IPS-15b (cell line): Measurements from ENCODE around the gene CDH12.

Source experiments
- H3K27me3 ChIP-seq: one replicate; pipeline ENCODE4 v1.6.1; 2013; ENCODE audit warnings: low read length; ENCODE audit not compliant: control insufficient read depth, insufficient read depth
- H3K36me3 ChIP-seq: one replicate; pipeline ENCODE4 v1.6.1; 2013; ENCODE audit warnings: low read length; ENCODE audit not compliant: control insufficient read depth, insufficient read depth
- H3K4me1 ChIP-seq: one replicate; pipeline ENCODE4 v1.6.1; 2013; ENCODE audit warnings: mild to moderate bottlenecking, low read length; ENCODE audit not compliant: control insufficient read depth, insufficient read depth
- H3K4me3 ChIP-seq: one replicate; pipeline ENCODE4 v1.5.1; 2013; ENCODE audit warnings: low read depth, low read length
- H3K9ac ChIP-seq: one replicate; pipeline ENCODE4 v1.6.1; 2013; ENCODE audit warnings: low read depth, mild to moderate bottlenecking, low read length
- H3K9me3 ChIP-seq: one replicate; pipeline ENCODE4 v1.6.1; 2013; ENCODE audit warnings: mild to moderate bottlenecking, low read length; ENCODE audit not compliant: control insufficient read depth, insufficient read depth

The CDH12 gene

GRCh38 chr5:22757776-22758175, 95.4 kb downstream of the CDH12 start:
- H3K4me1 ChIP-seq, result no peaks in the 10 kb centered on the region
- no peak overlapping the region for H3K4me3 ChIP-seq
- no peak overlapping the region for H3K9ac ChIP-seq
- no peaks in the 10 kb centered on the region for H3K9me3 ChIP-seq
- H3K27me3 ChIP-seq, result no peaks in the 10 kb centered on the region
- H3K36me3 ChIP-seq, result no peaks in the 10 kb centered on the region

DNA sequence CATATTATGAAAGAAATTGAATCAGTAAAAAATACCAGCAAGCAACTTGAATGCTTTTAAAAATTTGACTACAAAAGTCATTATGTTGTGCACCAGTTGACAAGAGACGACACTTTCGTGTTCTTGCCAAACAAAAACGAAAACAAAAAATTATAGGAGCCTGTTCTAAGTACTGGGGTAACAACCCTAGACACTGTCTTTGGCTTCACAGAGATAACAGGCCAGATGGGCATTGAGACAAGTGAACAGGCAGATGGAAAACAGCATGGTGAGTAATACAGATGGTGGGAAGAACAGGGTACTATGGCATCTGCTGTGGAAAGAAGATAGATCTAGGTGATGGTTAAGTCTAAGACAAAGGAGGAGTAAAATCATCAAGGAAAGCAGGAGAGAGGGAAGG, 99.0 kb downstream of the CDH12 start:
- no peak overlapping the region for H3K4me3 ChIP-seq
- H3K9ac ChIP-seq, result no peak overlapping the region
- H3K4me1 ChIP-seq, result no peaks in the 10 kb centered on the region
- no peaks in the 10 kb centered on the region for H3K36me3 ChIP-seq
- H3K9me3 ChIP-seq, result no peaks in the 10 kb centered on the region
- no peaks in the 10 kb centered on the region for H3K27me3 ChIP-seq

GRCh38 chr5:22751536-22751935, 101.6 kb downstream of the CDH12 start:
- Histone ChIP-seq H3K9me3 (no peaks in the 10 kb centered on the region), H3K36me3 (no peaks in the 10 kb centered on the region), H3K4me1 (no peaks in the 10 kb centered on the region), H3K9ac (no peak overlapping the region), H3K27me3 (no peaks in the 10 kb centered on the region), H3K4me3 (no peak overlapping the region)

DNA sequence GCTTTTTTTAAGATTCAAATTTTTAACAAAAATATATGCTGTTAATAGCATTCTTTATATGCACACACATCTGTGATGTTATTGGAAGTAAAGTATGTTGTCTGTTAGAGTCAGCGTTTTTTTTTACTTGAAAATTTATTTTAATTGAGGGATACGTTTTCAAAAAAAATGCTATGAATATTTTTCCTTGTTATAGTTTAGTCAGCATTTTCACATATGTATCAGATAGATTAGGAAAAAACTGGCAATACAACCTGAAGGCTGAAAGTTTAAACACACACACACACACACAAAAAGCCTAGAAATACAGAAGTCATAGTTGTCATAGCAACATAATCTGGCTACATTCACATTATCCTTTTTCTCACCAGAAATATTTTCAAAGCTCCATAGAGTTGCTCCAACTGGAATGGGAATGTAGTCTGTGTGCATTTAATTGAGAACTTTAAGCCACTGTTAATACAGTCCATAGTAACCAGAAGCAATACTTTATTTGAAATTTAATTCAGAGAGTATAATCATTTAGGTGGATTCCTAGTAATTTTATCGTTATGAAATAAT, 116.6 kb downstream of the CDH12 start:
- Histone ChIP-seq H3K27me3 (no peaks in the 10 kb centered on the region), H3K36me3 (no peaks in the 10 kb centered on the region), H3K4me3 (no peak overlapping the region), H3K4me1 (no peaks in the 10 kb centered on the region), H3K9ac (no peak overlapping the region), H3K9me3 (no peaks in the 10 kb centered on the region)

- Histone ChIP-seq H3K4me1 (no peaks in the 10 kb centered on the region), H3K27me3 (no peaks in the 10 kb centered on the region), H3K9me3 (no peaks in the 10 kb centered on the region), H3K4me3 (no peak overlapping the region), H3K9ac (no peak overlapping the region), H3K36me3 (no peaks in the 10 kb centered on the region)
These were observed 118.2 kb downstream of the CDH12 start for GRCh38 chr5:22734907-22735306.

DNA sequence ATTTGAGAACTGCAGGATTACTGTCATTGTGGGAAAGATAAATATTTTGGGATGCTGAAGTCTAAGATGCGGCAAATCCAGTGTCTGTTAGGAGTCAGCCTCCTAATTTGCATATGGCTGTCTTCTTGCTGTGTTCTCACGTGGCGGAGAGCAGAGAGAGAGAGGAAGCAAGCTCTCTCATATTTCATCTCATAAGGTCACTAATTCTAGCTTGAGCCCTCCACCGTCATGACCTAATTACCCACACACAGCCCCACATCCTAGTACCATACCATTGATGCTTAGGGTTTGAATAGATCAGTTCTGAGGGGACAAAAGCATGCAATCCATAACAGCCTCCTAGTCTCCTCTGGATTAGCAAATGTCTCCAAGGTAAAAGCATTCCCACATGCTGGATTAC, 124.5 kb downstream of the CDH12 start:
- H3K4me1 ChIP-seq, result no peaks in the 10 kb centered on the region
- H3K9me3 ChIP-seq, result no peaks in the 10 kb centered on the region
- H3K27me3 ChIP-seq, result no peaks in the 10 kb centered on the region
- H3K36me3 ChIP-seq, result no peaks in the 10 kb centered on the region
- H3K9ac ChIP-seq, result no peak overlapping the region
- H3K4me3 ChIP-seq, result no peak overlapping the region

GRCh38 chr5:22722491-22722890, 130.7 kb downstream of the CDH12 start:
- H3K36me3 ChIP-seq, result no peaks in the 10 kb centered on the region
- peaks cover 5% of the 10 kb centered on the region for H3K9me3 ChIP-seq
- no peaks in the 10 kb centered on the region for H3K27me3 ChIP-seq
- H3K9ac ChIP-seq, result no peak overlapping the region
- no peak overlapping the region for H3K4me3 ChIP-seq
- no peaks in the 10 kb centered on the region for H3K4me1 ChIP-seq

DNA sequence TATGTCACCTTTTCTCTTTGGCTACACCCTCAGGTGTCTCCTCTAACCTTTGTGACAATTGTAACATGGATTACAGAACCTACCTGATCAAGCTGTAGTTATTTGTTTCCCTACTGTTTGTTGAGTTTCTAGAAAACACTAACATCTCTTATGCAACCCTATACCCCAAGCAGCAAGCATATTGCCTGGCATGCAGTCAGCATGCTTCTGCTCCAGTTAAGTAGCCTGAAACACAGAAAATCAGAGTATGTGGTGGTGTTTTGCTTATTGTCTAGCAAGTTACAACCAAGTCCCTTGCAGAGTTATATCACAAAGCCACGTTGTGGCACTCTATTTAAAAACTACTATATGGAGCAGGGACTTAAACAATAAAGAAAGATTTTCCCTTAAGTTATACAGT, 131.1 kb downstream of the CDH12 start:
- H3K4me1 ChIP-seq, result no peaks in the 10 kb centered on the region
- H3K9me3 ChIP-seq, result peaks cover 5% of the 10 kb centered on the region
- H3K4me3 ChIP-seq, result no peak overlapping the region
- H3K36me3 ChIP-seq, result no peaks in the 10 kb centered on the region
- H3K27me3 ChIP-seq, result no peaks in the 10 kb centered on the region
- H3K9ac ChIP-seq, result no peak overlapping the region

- H3K4me1 ChIP-seq, result no peaks in the 10 kb centered on the region
These were observed 133.3 kb downstream of the CDH12 start for GRCh38 chr5:22719842-22720241.

GRCh38 chr5:22710660-22711059, 142.5 kb downstream of the CDH12 start:
- Histone ChIP-seq H3K4me1 (no peaks in the 10 kb centered on the region), H3K4me3 (no peak overlapping the region), H3K36me3 (no peaks in the 10 kb centered on the region), H3K27me3 (no peaks in the 10 kb centered on the region), H3K9ac (no peak overlapping the region), H3K9me3 (no peaks in the 10 kb centered on the region)

More at GRCh38 chr5:22719842-22720241, 133.3 kb downstream of the CDH12 start:
- Histone ChIP-seq H3K27me3 (no peaks in the 10 kb centered on the region), H3K9ac (no peak overlapping the region), H3K4me3 (no peak overlapping the region), H3K9me3 (peaks cover 5% of the 10 kb centered on the region), H3K36me3 (no peaks in the 10 kb centered on the region)

GRCh38 chr5:22709743-22710142, 143.4 kb downstream of the CDH12 start:
- Histone ChIP-seq H3K4me3 (no peak overlapping the region), H3K9ac (no peak overlapping the region), H3K4me1 (no peaks in the 10 kb centered on the region), H3K27me3 (no peaks in the 10 kb centered on the region), H3K36me3 (no peaks in the 10 kb centered on the region), H3K9me3 (no peaks in the 10 kb centered on the region)

DNA sequence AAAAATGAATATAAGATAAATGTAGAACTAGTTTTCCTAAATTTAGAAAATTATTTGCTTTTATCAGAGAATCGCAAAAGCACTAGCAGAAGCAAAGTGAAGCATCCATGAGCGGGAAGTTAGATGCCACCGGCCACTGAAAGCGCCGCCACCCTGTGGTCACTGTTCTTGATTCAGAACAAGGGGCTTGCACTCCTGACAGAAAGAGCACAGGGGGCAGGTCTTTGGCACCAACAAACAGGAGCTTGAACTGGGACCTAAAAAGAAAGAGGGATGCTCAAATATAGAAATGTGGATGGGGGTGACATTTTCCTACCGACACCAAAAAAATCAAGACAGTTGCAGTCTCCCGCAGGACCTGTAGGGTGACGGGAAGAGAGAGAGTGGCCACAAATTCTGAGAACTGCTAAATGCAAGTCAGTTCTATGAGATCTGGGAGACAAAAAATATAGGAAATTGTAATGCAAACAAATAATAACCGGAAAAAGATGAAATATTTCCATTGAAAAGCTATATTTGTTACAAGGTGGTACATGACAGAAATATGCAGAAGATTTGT, 144.3 kb downstream of the CDH12 start:
- Histone ChIP-seq H3K9ac (no peak overlapping the region), H3K9me3 (no peaks in the 10 kb centered on the region), H3K36me3 (no peaks in the 10 kb centered on the region)

More for the DNA sequence above, 144.3 kb downstream of the CDH12 start:
- no peak overlapping the region for H3K4me3 ChIP-seq
- no peaks in the 10 kb centered on the region for H3K4me1 ChIP-seq
- no peaks in the 10 kb centered on the region for H3K27me3 ChIP-seq
